Right ventricle myocardium inferior (tissue), 1 donor: Measurements from ENCODE around the gene ZFPM1. TPM values are rescaled to one million over a fixed set of nuclear protein-coding genes. Genes with fewer than 3 reads are reported as not detected.
A peak's percentile ranks its signal among the peaks of the same experiment; 100 is the strongest.

ENCODE experiments used
- ATAC-seq: fragments of 200-7000 bp; cut with Tn5 transposase; one replicate; pipeline ENCODE4 v1.9.1; 2020; ENCODE audit warnings: mild to moderate bottlenecking, moderate library complexity
- DNase-seq: peaks from one replicate; pipeline ENCODE4 v3.0.0; 2021; ENCODE audit errors: missing footprints
- intact Hi-C: fragments of 100-400 bp; cut with DNase I; formaldehyde crosslinking; loops from one replicate; pipeline ENCODE4 v1.11.0; 2022
- total RNA-seq: library from RNA; stranded (reverse); fragmentation: NEBNext Ultra II Directional; extraction: Animal tissue kit (Norgen Biotek cat#: 25700); gene quantifications from one replicate; pipeline ENCODE4 v1.2.1, GENCODE V29; 2021
- donor health status: DM: no; HTN: yes; CAD: no; lungs with severe emphysema.

ZFPM1 gene
- total RNA-seq, 1 donor from 2014 or later: 4.1 TPM

- DNase-seq (peak; percentile 87), ATAC-seq (peak; percentile 84)
- intact Hi-C loops: loop anchor here (1.0 to 2.0 kb wide), 2 partner anchors 84 to 120 kb away; no protein-coding TSS in a partner anchor
These were observed 10.1 kb upstream of the ZFPM1 start for GRCh38 chr16:88442727-88443576.

DNA sequence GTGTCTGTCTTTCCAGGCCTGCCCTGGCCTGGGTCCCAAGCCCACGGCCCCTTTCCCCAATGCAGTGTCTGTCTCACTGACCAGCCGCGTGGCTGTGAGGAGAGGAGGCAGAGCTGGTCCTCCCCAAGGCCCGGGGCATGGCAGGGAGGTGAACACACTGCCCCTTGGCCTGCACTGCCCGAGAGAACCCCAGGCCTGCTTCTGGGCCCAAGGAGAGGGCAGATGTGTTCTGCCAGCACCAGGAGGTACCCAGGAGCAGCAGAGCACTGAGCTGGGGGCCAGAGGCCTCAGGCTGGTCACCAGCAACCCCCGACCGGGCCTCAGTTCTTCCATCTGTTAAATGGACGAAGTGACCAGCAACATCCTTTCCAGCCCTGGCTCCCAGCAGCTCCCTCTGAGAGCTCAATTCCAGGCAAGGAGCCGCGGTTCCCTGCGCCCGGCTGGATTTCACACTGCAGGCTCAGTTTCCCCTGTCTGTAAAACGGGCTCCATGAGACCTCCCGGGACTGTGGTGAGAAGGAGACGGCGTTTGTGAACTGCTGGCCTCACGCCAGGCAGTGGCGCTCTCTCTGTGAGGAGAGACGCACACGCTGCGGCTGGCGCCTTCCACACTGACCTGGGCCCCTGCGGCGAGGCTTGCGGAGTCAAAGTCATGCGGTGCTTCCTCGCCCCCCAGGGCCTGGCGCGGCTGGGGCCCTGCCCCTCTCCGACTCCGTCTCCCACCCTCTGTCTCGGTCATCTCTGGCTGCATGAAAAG, 8.1 kb upstream of the ZFPM1 start:
- ATAC-seq (no peak), DNase-seq (no peak)
- intact Hi-C loops: no loop called here

- DNase-seq: no peak
- ATAC-seq: no peak
- intact Hi-C loops: no loop called here
These were observed 7.5 kb upstream of the ZFPM1 start for GRCh38 chr16:88445583-88445960.

GRCh38 chr16:88446061-88446460, 7.0 kb upstream of the ZFPM1 start:
- DNase-seq (no peak), ATAC-seq (no peak)
- intact Hi-C loops: no loop called here

DNA sequence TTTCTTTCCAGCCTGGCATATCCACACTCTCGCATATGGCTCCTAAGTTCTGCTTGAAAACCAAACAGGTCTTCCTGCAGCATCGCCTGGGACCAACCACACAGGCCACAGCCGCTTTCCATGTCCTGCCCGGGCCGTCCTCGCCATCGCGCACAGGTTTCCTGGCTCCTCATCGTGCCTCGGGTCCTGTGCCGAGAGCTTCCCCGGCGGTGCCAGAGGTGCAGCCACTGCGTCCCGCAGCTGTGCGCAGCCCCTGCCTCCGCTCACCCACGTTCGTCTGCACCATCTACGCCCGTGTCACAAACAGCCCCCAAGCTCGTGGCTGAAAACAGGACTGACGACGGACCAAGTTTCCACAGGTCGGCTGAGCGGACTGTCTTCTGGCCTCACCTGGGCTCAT, 6.3 kb upstream of the ZFPM1 start:
- ATAC-seq (no peak), DNase-seq (no peak)
- intact Hi-C loops: no loop called here

DNA sequence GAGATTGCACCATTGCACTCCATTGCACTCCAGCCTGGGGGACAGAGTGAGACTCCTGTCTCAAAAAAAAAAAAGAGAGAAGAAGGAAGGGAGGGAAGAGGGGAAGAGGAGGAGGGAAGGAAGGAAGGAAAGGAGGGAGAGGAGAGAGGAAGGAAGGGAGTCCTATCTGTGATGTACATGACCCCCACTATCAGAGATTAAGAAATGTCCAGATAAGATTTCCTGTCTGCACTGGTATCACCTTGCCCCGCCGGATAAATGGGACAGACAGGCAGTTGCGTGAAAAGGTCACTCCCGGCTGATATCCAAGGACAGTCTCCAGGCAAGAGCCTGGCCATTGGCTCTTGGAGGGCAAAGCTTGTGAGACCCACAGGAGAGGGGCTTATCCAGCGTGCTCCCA, 5.2 kb upstream of the ZFPM1 start:
- ATAC-seq (no peak), DNase-seq (no peak)
- intact Hi-C loops: no loop called here

- intact Hi-C loops: no loop called here
- DNase-seq (no peak), ATAC-seq (no peak)
These were observed 4.4 kb upstream of the ZFPM1 start for GRCh38 chr16:88448461-88449266.

GRCh38 chr16:88449267-88449561, 3.9 kb upstream of the ZFPM1 start:
- intact Hi-C loops: no loop called here
- ATAC-seq (no peak), DNase-seq (no peak)

GRCh38 chr16:88451586-88452481, 1.2 kb upstream of the ZFPM1 start:
- ATAC-seq (no peak), DNase-seq (no peak)
- intact Hi-C loops: no loop called here

DNA sequence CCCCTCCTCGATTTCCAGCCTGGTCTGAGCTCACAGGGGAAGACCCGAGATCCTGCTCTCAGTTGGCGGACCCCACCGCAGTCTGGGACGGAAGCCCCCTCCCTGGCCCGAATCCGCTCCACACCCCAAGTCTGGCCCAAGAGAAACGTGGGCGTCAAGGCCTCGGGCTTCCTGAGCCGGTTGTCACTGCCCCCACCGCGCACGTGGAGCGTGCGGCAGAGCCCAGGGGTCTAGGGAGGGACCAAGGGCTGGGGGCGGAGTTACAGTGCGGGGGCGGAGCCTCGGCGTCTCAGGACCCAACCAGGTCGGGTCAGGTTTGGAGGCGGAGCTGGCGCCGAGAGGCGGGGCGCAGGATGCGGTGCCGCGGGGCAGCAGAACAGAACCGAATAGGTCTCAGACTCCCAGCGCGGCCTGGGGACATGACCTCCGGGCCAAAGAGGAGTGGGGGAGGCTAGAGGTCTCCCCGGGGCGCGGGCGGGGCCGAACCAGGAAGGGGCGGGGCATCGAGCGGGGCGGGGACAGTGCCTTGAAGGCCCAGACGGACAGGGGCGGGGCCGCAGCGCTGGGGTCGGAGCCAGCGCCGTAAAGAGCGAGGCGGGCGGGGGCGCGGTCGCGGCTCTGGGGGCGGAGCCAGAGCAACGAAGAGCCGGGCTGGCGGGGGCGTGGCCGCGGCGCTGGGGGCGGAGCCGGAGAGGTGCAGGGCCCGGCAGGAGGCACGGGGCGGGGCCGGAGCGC, 431 bp upstream of the ZFPM1 start:
- DNase-seq: peak; percentile 98
- intact Hi-C loops: no loop called here
- ATAC-seq: peak; percentile 95

GRCh38 chr16:88453611-88454522, 787 bp downstream of the ZFPM1 start:
- DNase-seq (no peak), ATAC-seq (no peak)
- intact Hi-C loops: no loop called here

DNA sequence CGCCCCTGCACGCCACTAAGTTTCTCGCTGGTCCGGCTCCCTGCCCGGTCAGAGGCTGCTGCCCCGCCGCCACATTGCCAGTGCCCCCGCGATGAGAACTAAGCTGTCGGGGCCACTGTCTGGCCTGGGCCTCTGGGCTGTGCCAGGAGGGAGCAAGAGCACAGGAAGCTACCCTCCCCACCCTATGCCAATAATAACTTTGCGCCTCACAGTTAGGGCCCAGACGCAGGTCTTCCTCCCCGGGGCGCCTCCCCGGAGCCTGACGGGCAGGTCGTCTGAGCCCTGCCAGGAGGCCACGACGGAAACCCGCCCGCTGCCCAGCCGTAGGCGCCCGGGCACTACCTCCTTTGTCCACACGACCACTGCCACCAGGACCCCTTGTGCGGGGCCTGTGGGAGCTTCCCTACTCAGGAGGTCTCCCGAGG, 1.5 kb downstream of the ZFPM1 start:
- ATAC-seq: no peak
- intact Hi-C loops: no loop called here
- DNase-seq: no peak

DNA sequence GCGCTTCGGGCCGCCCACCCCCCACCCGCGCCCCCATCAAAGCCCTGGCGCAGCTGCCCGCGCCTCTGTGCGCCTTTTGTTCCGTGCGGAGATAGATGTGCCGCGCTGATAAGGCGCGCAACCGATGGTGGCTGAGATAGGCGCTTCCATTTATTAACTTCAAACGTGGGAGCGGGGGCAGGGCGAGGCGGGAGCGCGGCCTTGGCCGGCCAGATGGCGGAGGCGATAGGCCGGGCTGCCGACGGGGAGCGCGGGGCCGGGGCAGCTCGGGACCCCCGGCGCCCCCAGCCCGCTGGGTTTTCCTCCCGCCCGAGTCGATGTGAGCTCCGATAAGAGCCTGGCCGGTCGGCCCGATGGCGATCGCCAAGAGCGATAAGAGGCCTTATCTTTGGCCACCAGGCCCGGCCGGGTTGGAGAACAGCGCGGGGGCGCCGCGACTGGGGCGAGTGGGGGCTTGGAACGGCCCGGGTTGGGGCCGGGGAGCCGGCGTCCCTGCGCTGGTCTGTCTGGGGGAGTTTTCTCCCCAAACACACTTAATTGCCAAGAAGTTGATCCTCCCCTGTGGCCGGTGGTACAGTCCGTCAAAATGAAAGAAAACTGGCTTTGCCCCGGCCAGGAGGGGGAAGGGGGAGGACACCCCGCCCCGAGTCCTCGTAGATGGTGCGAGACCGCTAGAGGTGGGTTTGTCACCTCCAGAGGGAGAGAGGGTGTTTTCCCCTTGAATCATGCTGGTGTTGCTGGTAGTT, 2.7 kb downstream of the ZFPM1 start:
- intact Hi-C loops: no loop called here
- ATAC-seq: no peak
- DNase-seq: no peak

DNA sequence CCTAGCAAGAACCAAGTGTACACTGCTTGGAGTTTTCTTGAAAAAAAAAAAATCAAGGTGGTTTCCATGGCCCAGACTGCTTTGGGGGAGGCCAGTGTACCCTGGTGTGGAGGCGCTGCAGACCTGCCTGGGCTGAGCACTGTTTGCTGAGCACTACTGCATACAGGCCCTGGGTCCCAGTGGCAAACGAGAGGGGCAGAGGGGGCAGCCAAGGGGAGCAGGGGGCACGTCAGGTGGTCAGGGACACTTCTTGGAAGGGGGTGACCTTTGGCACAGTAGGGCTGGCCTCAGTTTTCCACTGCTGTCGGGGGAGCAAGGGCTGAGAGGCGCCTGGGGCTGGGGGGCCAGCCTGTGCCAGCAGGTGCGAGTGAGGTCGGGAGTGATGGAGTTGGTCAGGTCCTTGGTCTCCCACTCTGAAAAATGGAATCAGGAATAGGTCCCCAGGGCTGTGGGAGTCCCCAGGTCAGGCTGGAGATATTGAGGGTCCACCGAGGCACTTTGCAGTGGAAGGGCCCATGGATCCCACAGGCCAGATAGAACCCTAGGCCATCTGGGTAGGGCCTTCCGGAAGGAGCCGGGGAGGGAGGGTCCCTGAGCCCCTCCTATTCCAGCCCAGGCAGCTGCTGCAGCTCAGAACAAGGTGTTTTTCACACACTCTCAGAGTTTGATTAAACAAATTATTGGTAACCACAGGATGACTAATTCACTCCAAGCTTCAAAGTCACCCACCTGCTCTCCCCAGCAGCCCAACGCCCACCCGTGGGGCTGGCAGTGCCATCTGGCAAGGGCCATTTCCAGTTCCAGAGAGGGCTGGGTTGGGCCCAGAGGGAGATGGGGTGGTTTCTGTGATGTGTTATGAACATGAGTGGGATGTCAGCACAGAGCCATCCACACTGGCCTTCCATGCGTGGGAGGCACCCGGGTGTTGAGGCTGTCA, 3.5 kb downstream of the ZFPM1 start:
- DNase-seq: no peak
- no peak for ATAC-seq
- intact Hi-C loops: no loop called here

GRCh38 chr16:88458039-88458772, 5.1 kb downstream of the ZFPM1 start:
- DNase-seq: no peak
- intact Hi-C loops: no loop called here
- no peak for ATAC-seq
